ENCODE measurements around the gene IGF2BP3. TPM values are rescaled to one million over a fixed set of nuclear protein-coding genes. Genes with fewer than 3 reads are reported as not detected.

IGF2BP3 gene
- total RNA-seq, 1 experiment from 2014 or later: 11.7 TPM

- H4K20me1 ChIP-seq (ENCODE audit: low read length): no peaks in the 10 kb centered on the region
- H3K9ac ChIP-seq (ENCODE audit: low read length): no peak overlapping the region
- no peak for DNase-seq
- H3K9me3 ChIP-seq (ENCODE audit: low read length): no peaks in the 10 kb centered on the region
- intact Hi-C loops (cut with micrococcal nuclease): loop anchor here (5.0 to 10.0 kb wide), 2 partner anchors 98 to 280 kb away; partner anchors contain the start of genes STK31 and TRA2A
- H3K36me3 ChIP-seq (ENCODE audit: low read depth, low read length): no peaks in the 10 kb centered on the region
- 0 out of 2 replicates have a peak, but pooled peaks cover 5% of the 10 kb centered on the region for H3K4me1 ChIP-seq (ENCODE audit: insufficient read depth, low read length)
- H3K27ac ChIP-seq (ENCODE audit: low read length): no peak overlapping the region
- no peaks in the 10 kb centered on the region for H3F3A ChIP-seq (ENCODE audit: low read length, unreplicated experiment)
- no peak for TF ChIP-seq EZH2 (IDR thresholded peaks at IDR 0.05; ENCODE audit: low read length, unreplicated experiment)
- no peak for TF ChIP-seq EZH2phosphoT487 (IDR thresholded peaks at IDR 0.05; ENCODE audit: borderline replicate concordance, low read length)
- no peak for TF ChIP-seq CTCF (conservative IDR thresholded peaks at IDR 0.05; ENCODE audit: low read depth, low read length)
- ChIA-PET CTCF (no interaction called here), POLR2A (ENCODE audit: unreplicated experiment) (interaction anchor here (0.6 kb wide), 1 partner anchor 90 kb away, joined by 16 read pairs; no protein-coding TSS in a partner anchor)
- H3K4me3 ChIP-seq (ENCODE audit: low read length): no peak overlapping the region
- no peaks in the 10 kb centered on the region for H3K9me2 ChIP-seq (replicated peaks; ENCODE audit: low read length)
- H3K4me2 ChIP-seq (ENCODE audit: low read length): no peak overlapping the region
- H3K79me2 ChIP-seq (ENCODE audit: low read length): no peaks in the 10 kb centered on the region
- no peak for ATAC-seq
- no TSS peak for BruUV-seq (replicated peaks)
- H2AFZ ChIP-seq (ENCODE audit: low read length): no peak overlapping the region
- H3K27me3 ChIP-seq (ENCODE audit: low read length): no peaks in the 10 kb centered on the region
Measured at GRCh38 chr7:23434147-23434917, 36.0 kb downstream of the IGF2BP3 start.

- intact Hi-C loops (cut with micrococcal nuclease): loop anchor here (2.0 to 10.0 kb wide), 3 partner anchors 75 to 283 kb away; partner anchors contain the start of genes STK31 and TRA2A
- ATAC-seq (no peak), DNase-seq (no peak)
- no TSS peak for BruUV-seq (replicated peaks)
- no peaks in the 10 kb centered on the region for H3K9me2 ChIP-seq (replicated peaks; ENCODE audit: low read length)
- no peak for TF ChIP-seq EZH2phosphoT487 (IDR thresholded peaks at IDR 0.05; ENCODE audit: borderline replicate concordance, low read length)
- no peak for TF ChIP-seq CTCF (conservative IDR thresholded peaks at IDR 0.05; ENCODE audit: low read depth, low read length)
- no peak for TF ChIP-seq EZH2 (IDR thresholded peaks at IDR 0.05; ENCODE audit: low read length, unreplicated experiment)
- no peak overlapping the region for H3K4me3 ChIP-seq (ENCODE audit: low read length)
- no peak overlapping the region for H3K9ac ChIP-seq (ENCODE audit: low read length)
- no peak overlapping the region for H2AFZ ChIP-seq (ENCODE audit: low read length)
- H3K79me2 ChIP-seq (ENCODE audit: low read length): no peaks in the 10 kb centered on the region
- no peak overlapping the region for H3K4me2 ChIP-seq (ENCODE audit: low read length)
- no peaks in the 10 kb centered on the region for H3F3A ChIP-seq (ENCODE audit: low read length, unreplicated experiment)
- ChIA-PET POLR2A (ENCODE audit: unreplicated experiment) (no interaction called here), CTCF (interaction anchor here (0.5 to 0.7 kb wide), 2 partner anchors 116 to 158 kb away, joined by 3 to 4 read pairs; no protein-coding TSS in a partner anchor)
- no peak overlapping the region for H3K27ac ChIP-seq (ENCODE audit: low read length)
- H3K4me1 ChIP-seq (ENCODE audit: insufficient read depth, low read length): 0 out of 2 replicates have a peak, but pooled peaks cover 5% of the 10 kb centered on the region
- H3K9me3 ChIP-seq (ENCODE audit: low read length): no peaks in the 10 kb centered on the region
- H3K27me3 ChIP-seq (ENCODE audit: low read length): no peaks in the 10 kb centered on the region
- no peaks in the 10 kb centered on the region for H3K36me3 ChIP-seq (ENCODE audit: low read depth, low read length)
- H4K20me1 ChIP-seq (ENCODE audit: low read length): no peaks in the 10 kb centered on the region
Measured at GRCh38 chr7:23431702-23432199, 38.5 kb downstream of the IGF2BP3 start.
